Measurements from ENCODE around the gene HMGCLL1. TPM values are rescaled to one million over a fixed set of nuclear protein-coding genes. Genes with fewer than 3 reads are reported as not detected.

Gene HMGCLL1
- polyA plus RNA-seq, 1 of the 3 experiments (the other 2 are of a cell fraction): not detected

DNA sequence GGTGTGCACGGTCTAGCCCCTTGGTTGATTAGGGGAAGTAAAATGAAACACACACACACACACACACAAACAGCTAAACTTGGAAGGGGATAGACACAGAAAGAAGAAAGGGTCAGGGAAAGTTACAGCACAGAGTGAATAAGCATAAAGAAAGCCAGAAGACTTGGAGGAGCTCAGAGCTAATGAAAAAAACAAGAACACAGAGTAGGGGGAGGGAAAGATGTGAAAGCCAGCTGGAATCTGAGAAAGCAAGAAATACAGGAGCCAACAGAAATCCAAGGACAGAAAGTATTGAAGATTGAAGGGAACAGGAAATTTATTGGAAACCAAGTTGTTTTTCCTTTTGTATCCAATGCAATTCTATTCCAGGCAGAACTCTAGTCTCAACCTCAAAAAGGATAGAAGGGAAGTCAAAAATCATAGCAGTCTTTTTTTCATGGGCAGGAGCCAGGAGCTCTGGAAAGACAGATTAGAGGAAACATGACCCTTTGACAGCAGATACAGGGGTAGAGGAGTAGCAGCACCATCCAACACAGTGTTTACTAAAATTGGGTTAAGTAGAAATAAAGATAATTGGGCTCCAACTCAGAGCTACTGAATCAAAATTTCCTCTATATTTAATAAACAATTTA lies 10.1 kb downstream of the HMGCLL1 start:
- Histone ChIP-seq H3F3A (replicated peaks; ENCODE audit: insufficient read depth) (no peaks in the 10 kb centered on the region), H2AFZ (ENCODE audit: low read depth) (no peak overlapping the region), H3K9me2 (no peaks in the 10 kb centered on the region), H3K27ac (ENCODE audit: low read depth in 2 of 2, low read length in 1 of 2) (no peak overlapping the region), H3K4me3 (ENCODE audit: low read depth in 2 of 2, low read length in 1 of 2) (no peak overlapping the region), H3K9ac (no peak overlapping the region), H3K27me3 (ENCODE audit: insufficient read depth) (no peaks in the 10 kb centered on the region), H3K79me2 (ENCODE audit: insufficient read depth) (no peaks in the 10 kb centered on the region), H4K20me1 (ENCODE audit: insufficient read depth) (no peaks in the 10 kb centered on the region), H3K4me2 (no peak overlapping the region), H3K4me1 (ENCODE audit: control insufficient read depth in 1 of 2, insufficient read depth in 2 of 2, low read depth in 1 of 2, low read length in 1 of 2) (no peaks in the 10 kb centered on the region), H3K9me3 (peaks cover 10% of the 10 kb centered on the region; the same call in 1 of the 2 replicates), H3K36me3 (replicated peaks in 1 of 2; ENCODE audit: control insufficient read depth in 1 of 2, insufficient read depth in 2 of 2, low read length in 1 of 2) (peaks cover 0 to 5% of the 10 kb centered on the region in 2 experiments)
- TF ChIP-seq USF2 (IDR thresholded peaks at IDR 0.05; ENCODE audit: borderline replicate concordance, low read depth, low read length): no peak
- no peak for TF ChIP-seq GABPA (IDR thresholded peaks at IDR 0.05; ENCODE audit: low read depth)
- TF ChIP-seq REST (IDR thresholded peaks at IDR 0.05; ENCODE audit: low read depth, low read length): no peak
- TF ChIP-seq TEAD4 (IDR thresholded peaks at IDR 0.05; ENCODE audit: borderline replicate concordance, insufficient read depth): no peak
- TF ChIP-seq EP300 (IDR thresholded peaks at IDR 0.05; ENCODE audit: borderline replicate concordance in 1 of 2, low read depth in 1 of 2, low read length in 1 of 2): no peak
- TF ChIP-seq YY1 (IDR thresholded peaks at IDR 0.05; ENCODE audit: low read depth): no peak
- TF ChIP-seq, protein P1, sequence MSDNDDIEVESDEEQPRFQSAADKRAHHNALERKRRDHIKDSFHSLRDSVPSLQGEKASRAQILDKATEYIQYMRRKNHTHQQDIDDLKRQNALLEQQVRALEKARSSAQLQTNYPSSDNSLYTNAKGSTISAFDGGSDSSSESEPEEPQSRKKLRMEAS (IDR thresholded peaks at IDR 0.05; ENCODE audit: low read depth): no peak
- TF ChIP-seq CTCF (IDR thresholded peaks at IDR 0.05): no peak
- TF ChIP-seq GATA2 (CRISPR knock-in tag; IDR thresholded peaks at IDR 0.05): no peak
- no peak for TF ChIP-seq PBX3 (IDR thresholded peaks at IDR 0.05)
- TF ChIP-seq RFX5 (IDR thresholded peaks at IDR 0.05; ENCODE audit: low read length): no peak
- TF ChIP-seq, protein P2, sequence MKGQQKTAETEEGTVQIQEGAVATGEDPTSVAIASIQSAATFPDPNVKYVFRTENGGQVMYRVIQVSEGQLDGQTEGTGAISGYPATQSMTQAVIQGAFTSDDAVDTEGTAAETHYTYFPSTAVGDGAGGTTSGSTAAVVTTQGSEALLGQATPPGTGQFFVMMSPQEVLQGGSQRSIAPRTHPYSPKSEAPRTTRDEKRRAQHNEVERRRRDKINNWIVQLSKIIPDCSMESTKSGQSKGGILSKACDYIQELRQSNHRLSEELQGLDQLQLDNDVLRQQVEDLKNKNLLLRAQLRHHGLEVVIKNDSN (IDR thresholded peaks at IDR 0.05; ENCODE audit: borderline replicate concordance, low read depth): no peak
- no peak for DNase-seq
- WGBS (ENCODE audit: low lambda C conversion rate): 25% methylated on average over 1 of the region's 1 CpG
- CTCF ChIA-PET: interaction anchor here (1.0 to 1.6 kb wide), 2 partner anchors 11 to 19 kb away, joined by 3 to 4 read pairs; partner anchors contain the start of gene HMGCLL1
- POLR2A ChIA-PET: no interaction called here

Data from SK-N-SH (cell line).